ENCODE data around the gene GRIK5. TPM values are rescaled to one million over a fixed set of nuclear protein-coding genes. Genes with fewer than 3 reads are reported as not detected.

GRIK5 gene
- total RNA-seq, 4 donors from 2014 or later, result 7.0 to 23.4 (median 12.3) TPM

- TF ChIP-seq CTCF (IDR thresholded peaks at IDR 0.05) (no peak), POLR2A (IDR thresholded peaks at IDR 0.05) (no peak), POLR2AphosphoS5 (IDR thresholded peaks at IDR 0.05) (no peak), EP300 (IDR thresholded peaks at IDR 0.05) (no peak)
- no peaks in the 10 kb centered on the region for H3K9me3 ChIP-seq
- peaks cover 0 to 5% of the 10 kb centered on the region in 2 donors for H3K36me3 ChIP-seq
- H3K27me3 ChIP-seq, result no peaks in the 10 kb centered on the region
- WGBS, 2 donors (ENCODE audit: low coverage in 1 of 2), result 20 to 40% methylated on average over 3 of the region's 10 CpGs
- peaks cover 0 to 65% (median 13%) of the 10 kb centered on the region in 3 donors for H3K4me1 ChIP-seq
- H3K27ac ChIP-seq, result peak overlapping the region in 3 of 4 donors; percentile 39 to 57 (median 57)
- ATAC-seq, result no peak
- no peak overlapping the region for H3K4me3 ChIP-seq
These were observed 21.7 kb upstream of the GRIK5 start for GRCh38 chr19:42091742-42092141.

GRCh38 chr19:42091300-42091699 lies 21.3 kb upstream of the GRIK5 start:
- no peaks in the 10 kb centered on the region for H3K27me3 ChIP-seq
- H3K9me3 ChIP-seq, result no peaks in the 10 kb centered on the region
- peaks cover 0 to 5% of the 10 kb centered on the region in 2 donors for H3K36me3 ChIP-seq
- peaks cover 0 to 62% (median 13%) of the 10 kb centered on the region in 3 donors for H3K4me1 ChIP-seq
- ATAC-seq, result no peak
- no peak overlapping the region for H3K4me3 ChIP-seq
- TF ChIP-seq CTCF (IDR thresholded peaks at IDR 0.05) (no peak), POLR2A (IDR thresholded peaks at IDR 0.05) (no peak), POLR2AphosphoS5 (IDR thresholded peaks at IDR 0.05) (no peak), EP300 (IDR thresholded peaks at IDR 0.05) (no peak)
- H3K27ac ChIP-seq, result peak overlapping the region in 3 of 4 donors; percentile 39 to 57 (median 57)
- WGBS, 2 donors (ENCODE audit: low coverage in 1 of 2), result 100% methylated on average over 1 of the region's 13 CpGs; no CpG with 5 or more reads in 1 of the 2 donors

GRCh38 chr19:42090672-42091071 lies 20.7 kb upstream of the GRIK5 start:
- H3K9me3 ChIP-seq, result no peaks in the 10 kb centered on the region
- 58 to 85% methylated on average over 4 to 9 of the region's 9 CpGs for WGBS, 2 donors (ENCODE audit: low coverage in 1 of 2)
- peaks cover 0 to 5% of the 10 kb centered on the region in 2 donors for H3K36me3 ChIP-seq
- H3K27me3 ChIP-seq, result no peaks in the 10 kb centered on the region
- H3K4me1 ChIP-seq, result peaks cover 0 to 56% (median 9%) of the 10 kb centered on the region in 3 donors
- TF ChIP-seq POLR2A (IDR thresholded peaks at IDR 0.05) (no peak), POLR2AphosphoS5 (IDR thresholded peaks at IDR 0.05) (no peak), EP300 (IDR thresholded peaks at IDR 0.05) (no peak), CTCF (IDR thresholded peaks at IDR 0.05) (no peak)
- H3K27ac ChIP-seq, result no peak overlapping the region
- H3K4me3 ChIP-seq, result no peak overlapping the region
- ATAC-seq, result no peak

- no peak for ATAC-seq
- 90% methylated on average over 2 of the region's 13 CpGs; no CpG with 5 or more reads in 1 of the 2 donors for WGBS, 2 donors (ENCODE audit: low coverage in 1 of 2)
- no peaks in the 10 kb centered on the region for H3K27me3 ChIP-seq
- H3K4me1 ChIP-seq, result peaks cover 0 to 47% (median 6%) of the 10 kb centered on the region in 3 donors
- H3K27ac ChIP-seq, result peak overlapping the region in 1 of 4 donors; percentile 71
- H3K4me3 ChIP-seq, result no peak overlapping the region
- TF ChIP-seq POLR2AphosphoS5 (IDR thresholded peaks at IDR 0.05) (no peak), POLR2A (IDR thresholded peaks at IDR 0.05) (no peak), EP300 (IDR thresholded peaks at IDR 0.05) (no peak), CTCF (IDR thresholded peaks at IDR 0.05) (no peak)
- no peaks in the 10 kb centered on the region for H3K9me3 ChIP-seq
- peaks cover 0 to 5% of the 10 kb centered on the region in 2 donors for H3K36me3 ChIP-seq
These were observed 19.8 kb upstream of the GRIK5 start for GRCh38 chr19:42089772-42090171.

GRCh38 chr19:42089191-42089750 lies 19.3 kb upstream of the GRIK5 start:
- TF ChIP-seq POLR2AphosphoS5 (IDR thresholded peaks at IDR 0.05) (no peak), EP300 (IDR thresholded peaks at IDR 0.05) (no peak), CTCF (IDR thresholded peaks at IDR 0.05) (no peak), POLR2A (IDR thresholded peaks at IDR 0.05) (no peak)
- WGBS, 2 donors (ENCODE audit: low coverage in 1 of 2), result 63 to 72% methylated on average over 9 of the region's 13 CpGs
- Histone ChIP-seq H3K9me3 (no peaks in the 10 kb centered on the region), H3K27ac (peak overlapping the region; percentile 7 to 78 (median 74)), H3K27me3 (no peaks in the 10 kb centered on the region), H3K36me3 (peaks cover 0 to 6% of the 10 kb centered on the region in 2 donors), H3K4me3 (peak overlapping the region in 1 of 2 donors; percentile 19), H3K4me1 (peaks cover 0 to 44% (median 6%) of the 10 kb centered on the region in 3 donors)
- ATAC-seq, result no peak

All from gastroesophageal sphincter (tissue), 4 donors.